Ramos (cell line): ENCODE results near the gene STXBP6.

Experiments used
- in situ Hi-C: fragments of 300-500 bp; cut with MboI; formaldehyde crosslinking; loops from one replicate; pipeline ENCODE4 v1.14.3; 2022; ENCODE audit warnings: low sequenced_read_pairs; ENCODE audit not compliant: unreplicated experiment

The STXBP6 gene

GRCh38 chr14:25053585-25053984 lies 3.6 kb upstream of the STXBP6 start:
- in situ Hi-C loops = no loop called here

GRCh38 chr14:25052921-25053320 lies 3.0 kb upstream of the STXBP6 start:
- in situ Hi-C loops = no loop called here

GRCh38 chr14:25052385-25052784 lies 2.4 kb upstream of the STXBP6 start:
- in situ Hi-C loops = no loop called here

GRCh38 chr14:25050269-25051150 lies 563 bp upstream of the STXBP6 start:
- in situ Hi-C loops = no loop called here

- in situ Hi-C loops = loop anchor here (5.0 kb wide), 1 partner anchor 242 kb away; no protein-coding TSS in a partner anchor
Measured at GRCh38 chr14:25049093-25049567, 817 bp downstream of the STXBP6 start.

- in situ Hi-C loops = loop anchor here (5.0 kb wide), 1 partner anchor 241 kb away; no protein-coding TSS in a partner anchor
Measured at GRCh38 chr14:25048170-25049016, 1.6 kb downstream of the STXBP6 start.

- in situ Hi-C loops = loop anchor here (5.0 kb wide), 1 partner anchor 239 kb away; no protein-coding TSS in a partner anchor
Measured at GRCh38 chr14:25046301-25046943, 3.5 kb downstream of the STXBP6 start.

- in situ Hi-C loops = no loop called here
Measured at GRCh38 chr14:25044106-25044698, 5.7 kb downstream of the STXBP6 start.

- in situ Hi-C loops = no loop called here
Measured at GRCh38 chr14:25042362-25043299, 7.3 kb downstream of the STXBP6 start.

GRCh38 chr14:25041898-25042297 lies 8.0 kb downstream of the STXBP6 start:
- in situ Hi-C loops = no loop called here

- in situ Hi-C loops = no loop called here
Measured at GRCh38 chr14:25041484-25041883, 8.5 kb downstream of the STXBP6 start.

- in situ Hi-C loops = no loop called here
Measured at GRCh38 chr14:25039933-25040332, 10.0 kb downstream of the STXBP6 start.

GRCh38 chr14:25038044-25038668 lies 11.8 kb downstream of the STXBP6 start:
- in situ Hi-C loops = no loop called here

- in situ Hi-C loops = no loop called here
Measured at GRCh38 chr14:25037032-25037431, 12.9 kb downstream of the STXBP6 start.

GRCh38 chr14:25034803-25035681 lies 14.9 kb downstream of the STXBP6 start:
- in situ Hi-C loops = no loop called here

GRCh38 chr14:25033358-25033757 lies 16.6 kb downstream of the STXBP6 start:
- in situ Hi-C loops = no loop called here

GRCh38 chr14:25032092-25032784 lies 17.7 kb downstream of the STXBP6 start:
- in situ Hi-C loops = no loop called here
